CD4-positive, alpha-beta T cell (primary cell): ENCODE results near the gene CDYL. TPM values are rescaled to one million over a fixed set of nuclear protein-coding genes. Genes with fewer than 3 reads are reported as not detected.

Source experiments
- ATAC-seq: fragments of 200-7000 bp; cut with Tn5 transposase; one replicate; pipeline ENCODE4 v1.10.0; 2022; ENCODE audit warnings: mild to moderate bottlenecking; ENCODE audit not compliant: poor library complexity
- CTCF ChIA-PET: fragments of 350-600 bp; sonication (Branson Sonifier 250); formaldehyde crosslinking; loops from one replicate; lab custom pipeline; 2021; ENCODE audit warnings: antibody characterized with exemption, inconsistent platforms; lab: Charles Lee
- POLR2A ChIA-PET: fragments of 350-600 bp; sonication (Branson Sonifier 250); formaldehyde crosslinking; loops from one replicate; lab custom pipeline; 2021; ENCODE audit warnings: antibody characterized with exemption, inconsistent platforms; lab: Charles Lee
- DNase-seq, 14 experiments: peaks; one replicate each; pipeline ENCODE4 v3.0.0-alpha.2; 2013 to 2020; ENCODE audit warnings: mixed read lengths in 2 of 14
- H3K27ac ChIP-seq, 2 donors: one replicate each; pipeline versions ENCODE4 v1.5.1 to v1.7.0; 2013; ENCODE audit warnings: low read length in 2 of 2, low read depth in 1 of 2, mild to moderate bottlenecking in 1 of 2
- H3K27me3 ChIP-seq, 2 experiments: 1 replicate in 1 of 2; 2 replicates in 1 of 2; pipeline versions ENCODE4 v1.6.1 to v1.7.0; 2013; ENCODE audit warnings: low read length in 2 of 2, control low read depth in 1 of 2, mild to moderate bottlenecking in 1 of 2, moderate library complexity in 1 of 2; ENCODE audit not compliant: insufficient read depth in 2 of 2, control insufficient read depth in 1 of 2
- H3K36me3 ChIP-seq: one replicate; pipeline ENCODE4 v1.6.1; 2013; ENCODE audit warnings: low read length, control low read depth; ENCODE audit not compliant: insufficient read depth
- H3K4me1 ChIP-seq: one replicate; pipeline ENCODE4 v1.6.1; 2013; ENCODE audit warnings: low read length, control low read depth; ENCODE audit not compliant: insufficient read depth
- H3K4me3 ChIP-seq: one replicate; pipeline ENCODE4 v1.5.1; 2013; ENCODE audit warnings: mild to moderate bottlenecking, low read length, moderate library complexity
- H3K9me3 ChIP-seq, 2 experiments: 1 replicate in 1 of 2; 2 replicates in 1 of 2; pipeline versions ENCODE4 v1.6.1 to v1.7.0; 2013; ENCODE audit warnings: low read length in 2 of 2, mild to moderate bottlenecking in 2 of 2, control low read depth in 1 of 2, moderate library complexity in 1 of 2; ENCODE audit not compliant: control insufficient read depth in 1 of 2, insufficient read depth in 1 of 2
- H3K27ac Mint-ChIP-seq: one replicate; pipeline ENCODE4 v1.8.0; 2020; ENCODE audit warnings: mixed read lengths
- H3K27me3 Mint-ChIP-seq: one replicate; pipeline ENCODE4 v1.8.0; 2021; ENCODE audit warnings: mixed read lengths
- H3K36me3 Mint-ChIP-seq: one replicate; pipeline ENCODE4 v1.8.0; 2021; ENCODE audit warnings: low read depth, mixed read lengths
- H3K4me1 Mint-ChIP-seq: one replicate; pipeline ENCODE4 v1.8.0; 2021; ENCODE audit warnings: low read depth, mixed read lengths
- H3K4me3 Mint-ChIP-seq: one replicate; pipeline ENCODE4 v1.8.0; 2020; ENCODE audit warnings: mild to moderate bottlenecking, mixed read lengths
- H3K9me3 Mint-ChIP-seq: one replicate; pipeline ENCODE4 v1.8.0; 2020; ENCODE audit warnings: mixed read lengths
- CTCF ChIP-seq: fragments of 200-600 bp; IDR thresholded peaks from one replicate; pipeline ENCODE4 v1.8.0; 2022; ENCODE audit warnings: antibody characterized with exemption, mild to moderate bottlenecking
- intact Hi-C, 2 experiments: fragments of 100-400 bp; cut with DNase I in 1 of 2; cut with micrococcal nuclease in 1 of 2; formaldehyde crosslinking; loops; one replicate each; pipeline versions ENCODE4 v1.15.1 to v1.9.0; 2023 to 2025; cut with DNase I, micrococcal nuclease
- total RNA-seq, 174 experiments: library from RNA in 2 of 174; stranded (reverse) in 2 of 174; gene quantifications; one replicate each; pipeline ENCODE4 v1.2.3 and lab custom pipeline; 2021 to 2026

The CDYL gene
- total RNA-seq, 2 experiments from 2014 or later: 23.8 to 23.9 TPM

GRCh38 chr6:4931530-4932227, 155.5 kb downstream of the CDYL start:
- ChIA-PET CTCF (no interaction called here), POLR2A (no interaction called here)
- Histone ChIP-seq H3K27ac (no peak overlapping the region), H3K36me3 (no peaks in the 10 kb centered on the region), H3K9me3 (no peaks in the 10 kb centered on the region), H3K27me3 (no peaks in the 10 kb centered on the region), H3K4me3 (no peak overlapping the region), H3K4me1 (peaks cover 7% of the 10 kb centered on the region)
- peaks cover 20% of the 10 kb centered on the region for H3K36me3 Mint-ChIP-seq
- H3K27me3 Mint-ChIP-seq: no peaks in the 10 kb centered on the region
- intact Hi-C loops: no loop called here
- H3K4me3 Mint-ChIP-seq: no peak overlapping the region
- TF ChIP-seq CTCF: no peak
- ATAC-seq (no peak), DNase-seq (no peak)
- no peak overlapping the region for H3K27ac Mint-ChIP-seq
- H3K9me3 Mint-ChIP-seq: no peaks in the 10 kb centered on the region
- H3K4me1 Mint-ChIP-seq: peaks cover 81% of the 10 kb centered on the region

GRCh38 chr6:4932228-4932903, 156.2 kb downstream of the CDYL start:
- Mint-ChIP-seq H3K9me3 (no peaks in the 10 kb centered on the region), H3K36me3 (peaks cover 27% of the 10 kb centered on the region), H3K27ac (no peak overlapping the region), H3K4me1 (peaks cover 82% of the 10 kb centered on the region), H3K27me3 (no peaks in the 10 kb centered on the region), H3K4me3 (no peak overlapping the region)
- no peaks in the 10 kb centered on the region for H3K27me3 ChIP-seq
- no peaks in the 10 kb centered on the region for H3K36me3 ChIP-seq
- CTCF ChIA-PET: no interaction called here
- DNase-seq: no peak
- H3K9me3 ChIP-seq: no peaks in the 10 kb centered on the region
- peaks cover 7% of the 10 kb centered on the region for H3K4me1 ChIP-seq
- H3K27ac ChIP-seq: no peak overlapping the region
- no peak overlapping the region for H3K4me3 ChIP-seq
- POLR2A ChIA-PET: no interaction called here
- no peak for ATAC-seq
- intact Hi-C loops: no loop called here
- no peak for TF ChIP-seq CTCF

GRCh38 chr6:4935486-4935885, 159.3 kb downstream of the CDYL start:
- CTCF ChIA-PET: no interaction called here
- Histone ChIP-seq H3K9me3 (no peaks in the 10 kb centered on the region), H3K4me1 (peaks cover 7% of the 10 kb centered on the region), H3K4me3 (no peak overlapping the region), H3K27ac (no peak overlapping the region), H3K27me3 (no peaks in the 10 kb centered on the region), H3K36me3 (peaks cover 6% of the 10 kb centered on the region)
- POLR2A ChIA-PET: no interaction called here
- intact Hi-C loops: loop anchor here (5.0 kb wide), 2 partner anchors 778 to 1193 kb away; no protein-coding TSS in a partner anchor
- H3K27ac Mint-ChIP-seq: no peak overlapping the region
- H3K4me3 Mint-ChIP-seq: no peak overlapping the region
- no peaks in the 10 kb centered on the region for H3K9me3 Mint-ChIP-seq
- DNase-seq (no peak), ATAC-seq (no peak)
- peaks cover 57% of the 10 kb centered on the region for H3K4me1 Mint-ChIP-seq
- H3K36me3 Mint-ChIP-seq: peaks cover 40% of the 10 kb centered on the region
- no peaks in the 10 kb centered on the region for H3K27me3 Mint-ChIP-seq
- TF ChIP-seq CTCF: no peak
